Lung (tissue), 12 donors: ENCODE measurements around the gene DNM1L. TPM values are rescaled to one million over a fixed set of nuclear protein-coding genes. Genes with fewer than 3 reads are reported as not detected.

ENCODE experiments used
- ATAC-seq: fragments of 200-7000 bp; cut with Tn5 transposase; one replicate; pipeline ENCODE4 v1.9.1; 2020; ENCODE audit warnings: moderate number of reproducible peaks; ENCODE audit not compliant: insufficient read depth, low FRiP score
- DNase-seq, 3 donors: peaks; one replicate each; pipeline ENCODE4 v3.0.0-alpha.2; 2013 to 2017
- H3K27ac ChIP-seq, 2 donors: one replicate each; pipeline ENCODE4 v1.5.1; 2013; ENCODE audit warnings: mild to moderate bottlenecking in 2 of 2, moderate library complexity in 2 of 2, control low read depth in 1 of 2, inconsistent platforms in 1 of 2, low read depth in 1 of 2, low read length in 1 of 2
- H3K27me3 ChIP-seq, 3 donors: one replicate each; pipeline ENCODE4 v1.5.1; 2013; ENCODE audit warnings: low read length in 2 of 3; ENCODE audit not compliant: control insufficient read depth in 3 of 3, insufficient read depth in 3 of 3
- H3K36me3 ChIP-seq, 4 donors: one replicate each; pipeline ENCODE4 v1.5.1; 2013; ENCODE audit warnings: low read length in 4 of 4, mild to moderate bottlenecking in 1 of 4, moderate library complexity in 1 of 4; ENCODE audit not compliant: control insufficient read depth in 4 of 4, insufficient read depth in 4 of 4
- H3K4me1 ChIP-seq, 5 donors: one replicate each; pipeline ENCODE4 v1.5.1; 2013; ENCODE audit warnings: low read length in 5 of 5, mild to moderate bottlenecking in 2 of 5, moderate library complexity in 1 of 5; ENCODE audit not compliant: control insufficient read depth in 5 of 5, insufficient read depth in 5 of 5
- H3K4me3 ChIP-seq: one replicate; pipeline ENCODE4 v1.5.1; 2013; ENCODE audit warnings: mild to moderate bottlenecking, control low read depth, moderate library complexity
- H3K9ac ChIP-seq, 2 donors: one replicate each; pipeline ENCODE4 v1.5.1; 2013; ENCODE audit warnings: low read length in 2 of 2, control low read depth in 1 of 2; ENCODE audit not compliant: insufficient read depth in 1 of 2
- H3K9me3 ChIP-seq, 4 donors: one replicate each; pipeline ENCODE4 v1.5.1; 2013; ENCODE audit warnings: low read length in 3 of 4, mild to moderate bottlenecking in 1 of 4, moderate library complexity in 1 of 4; ENCODE audit not compliant: control insufficient read depth in 4 of 4, insufficient read depth in 3 of 4
- WGBS, 2 donors: extraction: QIAGEN DNeasy Blood & Tissue Kit; methylation state at CpG; one replicate each; pipeline ENCODE4 v1.1.7; 2013; 5-methylcytosine and 5-hydroxymethylcytosine counted together
- polyA plus RNA-seq, 2 donors: library from polyadenylated mRNA; stranded (reverse); fragments of 200-250 nt; gene quantifications; one replicate each; pipeline ENCODE4 v1.2.1, GENCODE V29; 2013
- total RNA-seq, 2 donors: library from RNA; depleted of rRNA in 1 of 2; stranded (reverse); fragments of >200 nt in 1 of 2; gene quantifications; one replicate each; pipeline ENCODE4 v1.2.1, GENCODE V29; 2014 to 2021
- TF ChIP-seq, protein P1 (sequence below): IDR thresholded peaks from 2 replicates; pipeline ENCODE4 v1.5.1; 2012; ENCODE audit warnings: mild to moderate bottlenecking; ENCODE audit errors: control extremely low read depth, extremely low read depth
- donor health status: control.
- donor health status: control.
- donor health status: Bipolar disorder and iron deficiency.
- donor health status: healthy.
- donor health status: DM: yes; HTN: yes; CAD: no.

The DNM1L gene
- total and polyA plus RNA-seq, 4 donors, result 27.4 to 88.1 (median 41.0) TPM

DNA sequence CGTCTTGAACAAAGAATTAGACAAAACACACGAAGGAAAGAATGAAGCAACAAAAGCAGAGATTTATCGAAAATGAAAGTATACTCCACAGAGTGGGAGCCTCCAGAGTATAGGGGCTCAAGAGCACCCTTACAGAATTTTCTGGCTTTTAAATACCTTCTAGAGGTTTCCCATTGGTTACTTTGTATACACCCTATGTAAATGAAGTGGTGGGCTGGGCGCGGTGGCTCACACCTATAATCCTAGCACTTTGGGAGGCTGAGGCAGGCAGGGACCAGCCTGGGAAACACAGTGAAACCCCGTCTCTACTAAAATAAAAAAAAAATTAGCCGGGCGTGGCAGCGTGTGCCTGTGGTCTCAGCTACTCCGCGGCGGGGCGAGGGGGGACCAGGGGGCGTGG lies 13.1 kb upstream of the DNM1L start:
- Histone ChIP-seq H3K9ac (no peak overlapping the region), H3K4me1 (no peaks in the 10 kb centered on the region), H3K4me3 (no peak overlapping the region), H3K27me3 (no peaks in the 10 kb centered on the region), H3K9me3 (peaks cover 0 to 2% (median 0%) of the 10 kb centered on the region in 4 donors), H3K36me3 (no peaks in the 10 kb centered on the region), H3K27ac (no peak overlapping the region)
- TF ChIP-seq, protein P1, sequence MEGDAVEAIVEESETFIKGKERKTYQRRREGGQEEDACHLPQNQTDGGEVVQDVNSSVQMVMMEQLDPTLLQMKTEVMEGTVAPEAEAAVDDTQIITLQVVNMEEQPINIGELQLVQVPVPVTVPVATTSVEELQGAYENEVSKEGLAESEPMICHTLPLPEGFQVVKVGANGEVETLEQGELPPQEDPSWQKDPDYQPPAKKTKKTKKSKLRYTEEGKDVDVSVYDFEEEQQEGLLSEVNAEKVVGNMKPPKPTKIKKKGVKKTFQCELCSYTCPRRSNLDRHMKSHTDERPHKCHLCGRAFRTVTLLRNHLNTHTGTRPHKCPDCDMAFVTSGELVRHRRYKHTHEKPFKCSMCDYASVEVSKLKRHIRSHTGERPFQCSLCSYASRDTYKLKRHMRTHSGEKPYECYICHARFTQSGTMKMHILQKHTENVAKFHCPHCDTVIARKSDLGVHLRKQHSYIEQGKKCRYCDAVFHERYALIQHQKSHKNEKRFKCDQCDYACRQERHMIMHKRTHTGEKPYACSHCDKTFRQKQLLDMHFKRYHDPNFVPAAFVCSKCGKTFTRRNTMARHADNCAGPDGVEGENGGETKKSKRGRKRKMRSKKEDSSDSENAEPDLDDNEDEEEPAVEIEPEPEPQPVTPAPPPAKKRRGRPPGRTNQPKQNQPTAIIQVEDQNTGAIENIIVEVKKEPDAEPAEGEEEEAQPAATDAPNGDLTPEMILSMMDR, result no peak
- WGBS, 2 donors, result 88 to 96% methylated on average over 14 of the region's 14 CpGs
- DNase-seq (no peak), ATAC-seq (no peak)

- H3K27me3 ChIP-seq, result no peaks in the 10 kb centered on the region
- H3K4me1 ChIP-seq, result peaks cover 0 to 10% (median 0%) of the 10 kb centered on the region in 5 donors
- DNase-seq, result no peak
- TF ChIP-seq, protein P1, result no peak
- WGBS, 2 donors, result 98 to 100% methylated on average over 1 of the region's 1 CpG
- peaks cover 0 to 2% (median 0%) of the 10 kb centered on the region in 4 donors for H3K9me3 ChIP-seq
- no peak overlapping the region for H3K4me3 ChIP-seq
- no peak overlapping the region for H3K27ac ChIP-seq
- no peak for ATAC-seq
- no peak overlapping the region for H3K9ac ChIP-seq
- H3K36me3 ChIP-seq, result no peaks in the 10 kb centered on the region
Measured at GRCh38 chr12:32669584-32669983, 9.5 kb upstream of the DNM1L start.

GRCh38 chr12:32671930-32672780 lies 6.9 kb upstream of the DNM1L start:
- H3K9ac ChIP-seq, result no peak overlapping the region
- WGBS, 2 donors, result 40 to 45% methylated on average over 11 of the region's 11 CpGs
- DNase-seq, result peak; percentile 80 to 94 (median 92)
- peaks cover 0 to 10% (median 0%) of the 10 kb centered on the region in 5 donors for H3K4me1 ChIP-seq
- no peak overlapping the region for H3K4me3 ChIP-seq
- no peaks in the 10 kb centered on the region for H3K27me3 ChIP-seq
- TF ChIP-seq, protein P1, result peak; percentile 54
- ATAC-seq, result peak; percentile 19
- H3K9me3 ChIP-seq, result peaks cover 0 to 2% (median 0%) of the 10 kb centered on the region in 4 donors
- H3K36me3 ChIP-seq, result no peaks in the 10 kb centered on the region
- no peak overlapping the region for H3K27ac ChIP-seq
